DOHH2 (cell line): ENCODE measurements around the gene CLEC10A.

ENCODE experiments used
- H3F3A ChIP-seq: fragments of 200-600 bp; sonication (generic), shearing (Covaris generic); 2 replicates; pipeline ENCODE4 v1.6.0; 2016; ENCODE audit warnings: antibody characterized with exemption, mild to moderate bottlenecking; ENCODE audit not compliant: control insufficient read depth, insufficient read depth
- H3K27ac ChIP-seq: fragments of 200-600 bp; sonication (generic); 2 replicates; pipeline ENCODE4 v1.5.1; 2014; ENCODE audit warnings: low read depth, mild to moderate bottlenecking, low read length, moderate library complexity
- H3K27me3 ChIP-seq: fragments of 200-600 bp; sonication (generic); 2 replicates; pipeline ENCODE4 v1.6.1; 2014; ENCODE audit warnings: mild to moderate bottlenecking, low read length, mixed read lengths; ENCODE audit not compliant: control insufficient read depth
- H3K36me3 ChIP-seq: fragments of 200-600 bp; sonication (generic); 2 replicates; pipeline ENCODE4 v1.6.1; 2014; ENCODE audit warnings: mild to moderate bottlenecking, low read length, moderate library complexity, mixed read lengths; ENCODE audit not compliant: control insufficient read depth
- H3K4me1 ChIP-seq: fragments of 200-600 bp; sonication (generic); 2 replicates; pipeline ENCODE4 v1.6.1; 2014; ENCODE audit warnings: mild to moderate bottlenecking, low read length, mixed read lengths; ENCODE audit not compliant: control insufficient read depth
- H3K4me2 ChIP-seq: fragments of 200-600 bp; sonication (generic); 2 replicates; pipeline ENCODE4 v1.6.0; 2014; ENCODE audit warnings: mild to moderate bottlenecking, low read length, moderate library complexity
- H3K4me3 ChIP-seq: fragments of 200-600 bp; sonication (generic); 2 replicates; pipeline ENCODE4 v1.5.1; 2014; ENCODE audit warnings: mild to moderate bottlenecking, low read length, mixed read lengths
- H3K79me2 ChIP-seq: fragments of 200-600 bp; sonication (generic); 2 replicates; pipeline ENCODE4 v1.6.1; 2014; ENCODE audit warnings: mild to moderate bottlenecking, low read length, mixed read lengths; ENCODE audit not compliant: control insufficient read depth
- H3K9me2 ChIP-seq: fragments of 200-600 bp; sonication (generic); replicated peaks from 2 replicates; pipeline ENCODE4 v1.6.1; 2014; ENCODE audit warnings: mild to moderate bottlenecking, low read length, mixed read lengths; ENCODE audit not compliant: control insufficient read depth
- H3K9me3 ChIP-seq: fragments of 200-600 bp; sonication (generic); 2 replicates; pipeline ENCODE4 v1.6.1; 2014; ENCODE audit warnings: antibody characterized with exemption, low read length, mixed read lengths; ENCODE audit not compliant: control insufficient read depth, insufficient read depth
- H4K20me1 ChIP-seq: fragments of 200-600 bp; sonication (generic); 2 replicates; pipeline ENCODE4 v1.6.0; 2014; ENCODE audit warnings: low read depth, mild to moderate bottlenecking, antibody characterized with exemption, low read length, moderate library complexity; ENCODE audit not compliant: control insufficient read depth, insufficient read depth
- EZH2phosphoT487 ChIP-seq: fragments of 200-600 bp; sonication (generic); IDR thresholded peaks from 2 replicates; pipeline ENCODE4 v1.6.1; 2017; ENCODE audit warnings: borderline replicate concordance, mild to moderate bottlenecking, antibody characterized with exemption, low read length, moderate library complexity, mixed read lengths
- TF ChIP-seq, protein P1 (sequence below): fragments of 200-600 bp; sonication (generic); IDR thresholded peaks from one replicate; pipeline ENCODE4 v1.5.1; 2014; ENCODE audit warnings: antibody characterized with exemption, mild to moderate bottlenecking, low read depth, low read length; ENCODE audit not compliant: poor library complexity, severe bottlenecking

CLEC10A gene

DNA sequence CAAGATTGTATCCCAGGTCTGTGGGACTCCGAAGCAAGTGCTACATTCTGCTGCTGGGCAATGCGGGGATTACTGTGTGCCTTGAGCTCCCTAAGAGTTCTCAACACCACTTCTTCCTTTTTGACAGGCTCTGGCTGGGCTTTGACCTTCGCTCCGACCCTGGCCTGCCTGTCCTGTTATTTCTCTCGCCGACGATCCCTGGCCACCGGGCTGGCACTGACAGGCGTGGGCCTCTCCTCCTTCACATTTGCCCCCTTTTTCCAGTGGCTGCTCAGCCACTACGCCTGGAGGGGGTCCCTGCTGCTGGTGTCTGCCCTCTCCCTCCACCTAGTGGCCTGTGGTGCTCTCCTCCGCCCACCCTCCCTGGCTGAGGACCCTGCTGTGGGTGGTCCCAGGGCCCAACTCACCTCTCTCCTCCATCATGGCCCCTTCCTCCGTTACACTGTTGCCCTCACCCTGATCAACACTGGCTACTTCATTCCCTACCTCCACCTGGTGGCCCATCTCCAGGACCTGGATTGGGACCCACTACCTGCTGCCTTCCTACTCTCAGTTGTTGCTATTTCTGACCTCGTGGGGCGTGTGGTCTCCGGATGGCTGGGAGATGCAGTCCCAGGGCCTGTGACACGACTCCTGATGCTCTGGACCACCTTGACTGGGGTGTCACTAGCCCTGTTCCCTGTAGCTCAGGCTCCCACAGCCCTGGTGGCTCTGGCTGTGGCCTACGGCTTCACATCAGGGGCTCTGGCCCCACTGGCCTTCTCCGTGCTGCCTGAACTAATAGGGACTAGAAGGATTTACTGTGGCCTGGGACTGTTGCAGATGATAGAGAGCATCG lies 41.8 kb downstream of the CLEC10A start:
- Histone ChIP-seq H3K9me2 (no peaks in the 10 kb centered on the region), H3K27ac (peak overlapping the region; percentile 33; the same call in 1 of the 2 replicates), H3K27me3 (peaks cover 6% of the 10 kb centered on the region), H3K4me3 (peak overlapping the region; percentile 40), H3K36me3 (peaks cover 8% of the 10 kb centered on the region), H3K4me2 (peak overlapping the region; percentile 88), H3F3A (peaks cover 6% of the 10 kb centered on the region; the same call in 1 of the 2 replicates), H4K20me1 (no peaks in the 10 kb centered on the region), H3K79me2 (peaks cover 20% of the 10 kb centered on the region), H3K4me1 (peaks cover 46% of the 10 kb centered on the region), H3K9me3 (no peaks in the 10 kb centered on the region)
- TF ChIP-seq, protein P1, sequence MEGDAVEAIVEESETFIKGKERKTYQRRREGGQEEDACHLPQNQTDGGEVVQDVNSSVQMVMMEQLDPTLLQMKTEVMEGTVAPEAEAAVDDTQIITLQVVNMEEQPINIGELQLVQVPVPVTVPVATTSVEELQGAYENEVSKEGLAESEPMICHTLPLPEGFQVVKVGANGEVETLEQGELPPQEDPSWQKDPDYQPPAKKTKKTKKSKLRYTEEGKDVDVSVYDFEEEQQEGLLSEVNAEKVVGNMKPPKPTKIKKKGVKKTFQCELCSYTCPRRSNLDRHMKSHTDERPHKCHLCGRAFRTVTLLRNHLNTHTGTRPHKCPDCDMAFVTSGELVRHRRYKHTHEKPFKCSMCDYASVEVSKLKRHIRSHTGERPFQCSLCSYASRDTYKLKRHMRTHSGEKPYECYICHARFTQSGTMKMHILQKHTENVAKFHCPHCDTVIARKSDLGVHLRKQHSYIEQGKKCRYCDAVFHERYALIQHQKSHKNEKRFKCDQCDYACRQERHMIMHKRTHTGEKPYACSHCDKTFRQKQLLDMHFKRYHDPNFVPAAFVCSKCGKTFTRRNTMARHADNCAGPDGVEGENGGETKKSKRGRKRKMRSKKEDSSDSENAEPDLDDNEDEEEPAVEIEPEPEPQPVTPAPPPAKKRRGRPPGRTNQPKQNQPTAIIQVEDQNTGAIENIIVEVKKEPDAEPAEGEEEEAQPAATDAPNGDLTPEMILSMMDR: peak; percentile 42
- no peak for TF ChIP-seq EZH2phosphoT487

DNA sequence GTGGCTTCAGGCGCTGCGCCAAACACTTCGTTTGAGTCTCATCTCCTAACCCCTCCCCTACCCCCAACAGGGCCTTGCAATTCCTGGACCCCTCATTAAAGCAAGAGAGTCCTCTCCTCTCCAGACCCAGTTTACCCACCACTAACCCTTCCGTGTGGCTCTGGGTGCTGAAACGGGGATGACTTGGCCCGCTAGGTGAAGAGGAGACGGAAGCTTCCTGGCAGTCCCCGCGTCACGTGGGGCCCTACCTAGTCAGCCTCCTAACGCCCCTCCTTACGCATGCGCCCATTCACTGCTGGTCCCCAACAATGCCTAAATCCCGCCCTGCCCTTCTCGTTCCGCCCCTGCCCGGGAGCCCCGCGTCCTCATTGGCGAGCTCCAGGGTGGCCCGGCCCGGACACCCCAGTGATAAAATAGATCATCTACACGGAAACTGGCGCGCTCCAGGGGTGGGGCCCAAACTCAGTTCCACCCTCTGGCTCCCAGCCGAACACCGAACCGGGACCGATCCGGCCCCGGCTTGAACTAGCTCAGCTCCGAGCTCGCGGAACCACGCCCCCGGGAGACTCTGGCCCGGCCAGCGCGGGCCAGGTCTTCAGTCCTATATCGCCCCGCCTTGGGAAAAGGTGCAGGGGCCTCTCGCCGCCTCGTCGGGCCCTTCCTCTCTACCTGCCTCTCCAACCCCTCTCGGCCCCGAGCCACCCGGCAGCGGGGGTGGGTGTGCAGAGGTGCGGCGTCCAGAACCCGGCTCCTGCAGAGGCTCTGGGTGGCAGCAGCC lies 44.3 kb downstream of the CLEC10A start, which contains the start of gene SLC16A13:
SLC16A13 (plus strand) TSS at position 425 of the 778 bp plus-strand sequence. CDS start 368 bp downstream, outside the sequence.
- peaks cover 20% of the 10 kb centered on the region for H3K79me2 ChIP-seq
- peak within 1 kb of the TSS; percentile 66 for H3K27ac ChIP-seq
- TF ChIP-seq, protein P1: no peak
- TF ChIP-seq EZH2phosphoT487: no peak

DNA sequence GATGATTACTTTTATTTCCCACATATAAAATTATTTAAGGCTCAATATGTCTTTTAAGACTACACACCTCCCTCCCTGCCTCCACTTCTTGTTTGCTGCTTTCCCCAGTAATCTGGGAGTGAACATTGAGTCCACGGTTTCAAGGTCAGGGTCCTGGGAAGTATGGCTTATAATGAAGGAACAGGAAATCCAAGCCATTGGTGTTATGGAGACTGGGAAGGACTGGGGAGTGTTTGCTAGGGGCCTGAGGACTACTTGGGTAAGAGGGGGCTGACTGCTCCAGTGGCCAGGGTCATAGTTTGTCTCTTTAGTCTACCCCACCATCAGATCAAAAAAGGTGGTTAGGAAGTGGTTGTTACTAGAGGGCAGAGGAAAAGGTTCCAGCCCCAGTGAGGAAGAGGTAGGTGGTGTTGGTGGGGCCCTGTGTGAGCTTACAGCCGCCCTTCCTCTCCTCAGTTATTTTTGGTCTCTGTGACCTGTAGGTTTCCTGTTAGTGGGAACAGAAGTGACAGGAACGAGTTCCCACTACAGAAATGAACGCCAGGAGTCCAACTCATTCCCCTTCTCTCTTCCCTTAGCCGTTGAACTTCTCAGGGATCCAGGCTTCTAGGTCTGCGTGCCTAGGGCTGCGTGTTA lies 45.0 kb downstream of the CLEC10A start:
- peak overlapping the region; percentile 86 for H3K4me3 ChIP-seq
- H3K9me2 ChIP-seq: no peaks in the 10 kb centered on the region
- H3K27ac ChIP-seq: peak overlapping the region; percentile 66
- H4K20me1 ChIP-seq: no peaks in the 10 kb centered on the region
- H3K79me2 ChIP-seq: peaks cover 20% of the 10 kb centered on the region
- TF ChIP-seq, protein P1: no peak
- TF ChIP-seq EZH2phosphoT487: no peak
- H3K27me3 ChIP-seq: no peaks in the 10 kb centered on the region
- H3K9me3 ChIP-seq: no peaks in the 10 kb centered on the region
- peaks cover 8% of the 10 kb centered on the region for H3K36me3 ChIP-seq
- H3F3A ChIP-seq: peaks cover 6% of the 10 kb centered on the region; the same call in 1 of the 2 replicates
- H3K4me1 ChIP-seq: peaks cover 43% of the 10 kb centered on the region
- H3K4me2 ChIP-seq: peak overlapping the region; percentile 88

More for the DNA sequence above, 44.3 kb downstream of the CLEC10A start, which contains the start of gene SLC16A13:
- Histone ChIP-seq H4K20me1 (no peaks in the 10 kb centered on the region), H3K4me1 (peaks cover 38% of the 10 kb centered on the region), H3K27me3 (no peaks in the 10 kb centered on the region), H3K4me3 (peak within 1 kb of the TSS; percentile 86), H3K36me3 (peaks cover 8% of the 10 kb centered on the region), H3K4me2 (peak within 1 kb of the TSS; percentile 88), H3F3A (peaks cover 6% of the 10 kb centered on the region; the same call in 1 of the 2 replicates), H3K9me2 (no peaks in the 10 kb centered on the region), H3K9me3 (no peaks in the 10 kb centered on the region)
